ENCODE measurements around the gene ABHD5. TPM values are rescaled to one million over a fixed set of nuclear protein-coding genes. Genes with fewer than 3 reads are reported as not detected.

Gene ABHD5
- polyA plus RNA-seq, 4 donors, result 20.4 to 26.4 (median 22.2) TPM

GRCh38 chr3:43709022-43709421 is 18.3 kb downstream of the ABHD5 start:
- DNase-seq (ENCODE audit: low read depth in 4 of 4, low spot score in 3 of 4), result no peak

- no peak for DNase-seq (ENCODE audit: low read depth in 4 of 4, low spot score in 3 of 4)
These were observed 19.9 kb downstream of the ABHD5 start for GRCh38 chr3:43710607-43711006.

- DNase-seq (ENCODE audit: low read depth in 4 of 4, low spot score in 3 of 4), result no peak
These were observed 27.6 kb downstream of the ABHD5 start for GRCh38 chr3:43718296-43718695.

- no peak for DNase-seq (ENCODE audit: low read depth in 4 of 4, low spot score in 3 of 4)
These were observed 32.5 kb downstream of the ABHD5 start for GRCh38 chr3:43723121-43723734.

- DNase-seq (ENCODE audit: low read depth in 4 of 4, low spot score in 3 of 4), result no peak
These were observed 35.8 kb downstream of the ABHD5 start for GRCh38 chr3:43726521-43726920.

- DNase-seq (ENCODE audit: low read depth in 4 of 4, low spot score in 3 of 4), result no peak
These were observed 37.2 kb downstream of the ABHD5 start for GRCh38 chr3:43727930-43728329.

- no peak for DNase-seq (ENCODE audit: low read depth in 4 of 4, low spot score in 3 of 4)
These were observed 37.7 kb downstream of the ABHD5 start for GRCh38 chr3:43728476-43728875.

- no peak for DNase-seq (ENCODE audit: low read depth in 4 of 4, low spot score in 3 of 4)
These were observed 38.2 kb downstream of the ABHD5 start for GRCh38 chr3:43728947-43729346.

- DNase-seq (ENCODE audit: low read depth in 4 of 4, low spot score in 3 of 4), result no peak
These were observed 39.1 kb downstream of the ABHD5 start for GRCh38 chr3:43729707-43730414.

- DNase-seq (ENCODE audit: low read depth in 4 of 4, low spot score in 3 of 4), result no peak
These were observed 42.1 kb downstream of the ABHD5 start for GRCh38 chr3:43732747-43733425.

- DNase-seq (ENCODE audit: low read depth in 4 of 4, low spot score in 3 of 4), result no peak
These were observed 43.0 kb downstream of the ABHD5 start for GRCh38 chr3:43733459-43734384.

- DNase-seq (ENCODE audit: low read depth in 4 of 4, low spot score in 3 of 4), result no peak
These were observed 43.9 kb downstream of the ABHD5 start for GRCh38 chr3:43734685-43735084.

- DNase-seq (ENCODE audit: low read depth in 4 of 4, low spot score in 3 of 4), result no peak
These were observed 44.9 kb downstream of the ABHD5 start for GRCh38 chr3:43735618-43736017.

- DNase-seq (ENCODE audit: low read depth in 4 of 4, low spot score in 3 of 4), result no peak
These were observed 46.1 kb downstream of the ABHD5 start for GRCh38 chr3:43736558-43737440.

- DNase-seq (ENCODE audit: low read depth in 4 of 4, low spot score in 3 of 4), result no peak
These were observed 47.6 kb downstream of the ABHD5 start for GRCh38 chr3:43738305-43738704.

GRCh38 chr3:43742920-43743319 is 52.2 kb downstream of the ABHD5 start:
- DNase-seq (ENCODE audit: low read depth in 4 of 4, low spot score in 3 of 4), result peak in 2 of 4 donors; percentile 5 to 13

GRCh38 chr3:43747641-43748040 is 56.9 kb downstream of the ABHD5 start:
- no peak for DNase-seq (ENCODE audit: low read depth in 4 of 4, low spot score in 3 of 4)

- DNase-seq (ENCODE audit: low read depth in 4 of 4, low spot score in 3 of 4), result no peak
These were observed 57.4 kb downstream of the ABHD5 start for GRCh38 chr3:43748179-43748578.

GRCh38 chr3:43748645-43749044 is 57.9 kb downstream of the ABHD5 start:
- no peak for DNase-seq (ENCODE audit: low read depth in 4 of 4, low spot score in 3 of 4)

GRCh38 chr3:43752905-43753304 is 62.2 kb downstream of the ABHD5 start:
- DNase-seq (ENCODE audit: low read depth in 4 of 4, low spot score in 3 of 4), result no peak
